H7 (cell line): ENCODE measurements around the gene DUSP7. TPM values are rescaled to one million over a fixed set of nuclear protein-coding genes. Genes with fewer than 3 reads are reported as not detected.
"Not testable (repeated sequence)": the region's sequence is repeated elsewhere in the genome, so short reads cannot be mapped to it uniquely, and the experiment has no call there.

Experiments
- DNase-seq: peaks from one replicate; pipeline ENCODE4 v3.0.0; 2012
- H3K27me3 ChIP-seq: 2 replicates; pipeline ENCODE4 v1.6.0; 2011; ENCODE audit warnings: mild to moderate bottlenecking, low read length; ENCODE audit not compliant: control insufficient read depth, insufficient read depth
- H3K36me3 ChIP-seq: replicated peaks from 2 replicates; pipeline ENCODE4 v1.5.1; 2011; ENCODE audit warnings: low read length; ENCODE audit not compliant: control insufficient read depth, insufficient read depth
- H3K4me3 ChIP-seq: 2 replicates; pipeline ENCODE4 v1.5.1; 2011; ENCODE audit warnings: low read depth, mild to moderate bottlenecking, control low read depth, low read length, moderate library complexity; ENCODE audit not compliant: insufficient read depth
- total RNA-seq: library from RNA; depleted of rRNA; stranded (reverse); fragments of >200 nt; shearing (Covaris generic); gene quantifications from 2 replicates; pipeline ENCODE4 v1.2.3, GENCODE V29; 2014

Gene DUSP7
- total RNA-seq, 1 experiment from 2014 or later, result 19.5 TPM

GRCh38 chr3:52036829-52037228 lies 19.5 kb downstream of the DUSP7 start:
- H3K36me3 ChIP-seq, result no peaks in the 10 kb centered on the region
- H3K27me3 ChIP-seq, result no peaks in the 10 kb centered on the region
- H3K4me3 ChIP-seq, result no peak overlapping the region
- DNase-seq, result peak; percentile 91

- no peak for DNase-seq
- H3K27me3 ChIP-seq, result no peaks in the 10 kb centered on the region
- no peak overlapping the region for H3K4me3 ChIP-seq
- no peaks in the 10 kb centered on the region for H3K36me3 ChIP-seq
Observed at GRCh38 chr3:52036222-52036694, 20.1 kb downstream of the DUSP7 start.

- Histone ChIP-seq H3K36me3 (no peaks in the 10 kb centered on the region), H3K4me3 (no peak overlapping the region), H3K27me3 (no peaks in the 10 kb centered on the region)
- DNase-seq, result no peak
Observed at GRCh38 chr3:52034651-52035050, 21.7 kb downstream of the DUSP7 start.

GRCh38 chr3:52034212-52034611 lies 22.2 kb downstream of the DUSP7 start:
- Histone ChIP-seq H3K36me3 (no peaks in the 10 kb centered on the region), H3K4me3 (no peak overlapping the region), H3K27me3 (no peaks in the 10 kb centered on the region)
- no peak for DNase-seq

GRCh38 chr3:52033748-52034147 lies 22.6 kb downstream of the DUSP7 start:
- not testable (repeated sequence) for H3K4me3 ChIP-seq, H3K36me3 ChIP-seq, H3K27me3 ChIP-seq, DNase-seq

- H3K27me3 ChIP-seq, result no peaks in the 10 kb centered on the region
- no peak for DNase-seq
- H3K36me3 ChIP-seq, result no peaks in the 10 kb centered on the region
Observed at GRCh38 chr3:52032702-52033408, 23.5 kb downstream of the DUSP7 start.

GRCh38 chr3:52031896-52032295 lies 24.5 kb downstream of the DUSP7 start:
- Histone ChIP-seq H3K36me3 (no peaks in the 10 kb centered on the region), H3K4me3 (no peak overlapping the region), H3K27me3 (no peaks in the 10 kb centered on the region)
- peak; percentile 84 for DNase-seq

More at GRCh38 chr3:52032702-52033408, 23.5 kb downstream of the DUSP7 start:
- H3K4me3 ChIP-seq, result no peak overlapping the region

- H3K4me3 ChIP-seq, result no peak overlapping the region
- no peaks in the 10 kb centered on the region for H3K36me3 ChIP-seq
- H3K27me3 ChIP-seq, result no peaks in the 10 kb centered on the region
- DNase-seq, result no peak
Observed at GRCh38 chr3:52030714-52031310, 25.6 kb downstream of the DUSP7 start.

GRCh38 chr3:52029535-52029934 lies 26.8 kb downstream of the DUSP7 start:
- no peak for DNase-seq
- Histone ChIP-seq H3K27me3 (no peaks in the 10 kb centered on the region), H3K4me3 (no peak overlapping the region), H3K36me3 (no peaks in the 10 kb centered on the region)

GRCh38 chr3:52029053-52029452 lies 27.3 kb downstream of the DUSP7 start:
- H3K27me3 ChIP-seq, result no peaks in the 10 kb centered on the region
- no peak for DNase-seq
- H3K4me3 ChIP-seq, result no peak overlapping the region
- H3K36me3 ChIP-seq, result no peaks in the 10 kb centered on the region

GRCh38 chr3:52028572-52028971 lies 27.8 kb downstream of the DUSP7 start:
- DNase-seq, result no peak
- Histone ChIP-seq H3K36me3 (no peaks in the 10 kb centered on the region), H3K27me3 (no peaks in the 10 kb centered on the region), H3K4me3 (no peak overlapping the region)

GRCh38 chr3:52026041-52026440 lies 30.3 kb downstream of the DUSP7 start:
- no peak for DNase-seq
- Histone ChIP-seq H3K4me3 (no peak overlapping the region), H3K27me3 (no peaks in the 10 kb centered on the region), H3K36me3 (no peaks in the 10 kb centered on the region)

- no peak for DNase-seq
- Histone ChIP-seq H3K4me3 (no peak overlapping the region), H3K36me3 (no peaks in the 10 kb centered on the region), H3K27me3 (no peaks in the 10 kb centered on the region)
Observed at GRCh38 chr3:52025453-52025852, 30.9 kb downstream of the DUSP7 start.

GRCh38 chr3:52024765-52025452 lies 31.5 kb downstream of the DUSP7 start:
- Histone ChIP-seq H3K4me3 (no peak overlapping the region), H3K36me3 (no peaks in the 10 kb centered on the region), H3K27me3 (no peaks in the 10 kb centered on the region)
- DNase-seq, result no peak
